GM10847 (cell line): ENCODE results near the gene ASB18.

ENCODE experiments used
- POLR2A ChIP-seq: IDR thresholded peaks from 2 replicates; pipeline ENCODE4 v1.6.1; 2011; ENCODE audit not compliant: insufficient read length; ENCODE audit errors: extremely low read depth

ASB18 gene

DNA sequence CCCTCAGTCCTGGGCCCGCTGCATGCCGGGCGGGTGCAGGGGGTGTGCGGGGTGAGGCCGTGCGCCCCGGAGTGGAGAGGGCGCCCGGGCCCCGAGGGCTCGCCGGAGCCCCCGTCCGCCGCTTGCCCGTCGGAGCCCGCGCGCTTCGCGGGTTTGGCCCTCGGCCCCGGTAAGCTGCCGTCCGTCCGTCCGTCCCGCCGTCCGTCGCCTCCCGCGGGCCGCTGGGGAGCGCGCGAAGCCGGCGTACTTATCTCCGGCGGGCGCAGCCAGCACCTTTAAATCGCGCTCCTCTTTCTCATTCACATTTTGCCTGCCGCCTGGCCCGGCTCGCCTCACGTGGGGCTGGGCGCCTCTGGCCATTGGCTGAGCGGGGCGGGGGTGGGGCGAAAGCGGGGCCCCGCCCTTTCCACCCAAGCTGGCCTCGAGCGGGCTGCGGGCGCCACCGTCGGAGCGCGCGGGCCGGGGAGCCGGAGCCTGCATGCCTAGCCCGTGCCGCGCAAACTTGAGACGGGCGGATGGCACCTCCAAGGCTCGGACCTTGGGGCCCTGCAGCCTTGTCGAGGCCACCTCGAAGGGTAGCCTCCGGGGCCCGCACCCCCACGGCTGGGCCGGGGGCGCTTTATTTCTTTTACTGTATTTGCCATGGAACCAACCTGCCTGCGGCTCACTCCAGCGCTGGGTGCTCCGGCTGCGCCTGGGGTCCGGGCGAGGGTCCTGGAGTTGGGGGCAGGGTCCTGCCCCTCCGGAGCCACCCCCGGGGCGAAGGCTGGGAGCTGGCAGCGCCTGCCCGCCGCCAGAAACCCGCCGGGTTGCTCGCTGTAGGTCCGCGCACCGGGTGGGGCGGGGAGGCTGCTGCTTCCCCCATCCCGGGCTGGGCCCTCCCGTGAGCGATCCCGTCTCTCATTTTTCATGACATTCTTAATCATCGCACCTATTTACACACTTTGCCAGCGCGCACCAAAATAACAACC lies 95.8 kb downstream of the ASB18 start, which contains the start of gene GBX2:
Gene GBX2, minus strand, starts transcription at position 277 of the 971 bp plus-strand sequence. CDS start 415 bp downstream, outside the sequence.
- no peak for TF ChIP-seq POLR2A

DNA sequence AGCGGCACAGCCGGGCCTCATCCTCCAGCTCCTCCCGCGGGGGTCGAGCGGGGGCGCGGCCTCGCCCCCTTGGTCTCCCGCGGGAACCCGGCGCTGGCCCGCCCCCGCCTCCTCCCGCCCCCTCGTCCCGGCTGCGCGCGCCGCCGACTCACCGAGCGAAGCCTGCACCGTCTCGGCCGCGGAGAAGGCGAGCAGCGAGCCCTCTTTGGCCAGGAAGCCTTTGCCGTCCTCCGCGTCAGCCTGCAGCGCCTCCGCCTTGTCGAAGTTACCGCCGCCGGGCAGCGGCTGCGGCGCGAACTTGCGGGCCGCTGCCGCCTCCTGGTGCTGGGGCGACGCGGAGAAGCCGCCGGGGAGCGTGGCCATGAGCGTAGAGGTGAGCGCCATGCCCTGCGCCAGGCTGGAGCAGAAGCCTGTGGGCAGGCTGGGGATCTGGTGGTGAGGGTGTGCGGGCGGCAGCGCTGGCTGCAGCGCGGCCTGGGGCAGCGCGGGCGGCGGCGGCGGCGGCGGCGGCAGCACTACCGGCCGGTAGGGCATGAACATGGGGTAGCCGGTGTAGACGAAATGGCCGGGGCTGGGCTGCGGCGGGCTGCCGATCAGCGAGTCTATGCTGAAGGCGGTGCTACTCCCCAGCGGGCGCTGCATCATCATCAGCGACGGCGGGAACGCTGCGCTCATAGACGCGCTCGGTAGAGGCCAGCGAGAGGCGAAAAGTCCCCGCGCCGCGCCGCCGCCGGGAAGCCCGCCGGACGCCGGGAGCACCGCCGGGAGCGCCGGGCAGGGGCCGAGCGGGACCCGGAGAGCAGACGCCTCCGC lies 96.7 kb downstream of the ASB18 start:
- no peak for TF ChIP-seq POLR2A

DNA sequence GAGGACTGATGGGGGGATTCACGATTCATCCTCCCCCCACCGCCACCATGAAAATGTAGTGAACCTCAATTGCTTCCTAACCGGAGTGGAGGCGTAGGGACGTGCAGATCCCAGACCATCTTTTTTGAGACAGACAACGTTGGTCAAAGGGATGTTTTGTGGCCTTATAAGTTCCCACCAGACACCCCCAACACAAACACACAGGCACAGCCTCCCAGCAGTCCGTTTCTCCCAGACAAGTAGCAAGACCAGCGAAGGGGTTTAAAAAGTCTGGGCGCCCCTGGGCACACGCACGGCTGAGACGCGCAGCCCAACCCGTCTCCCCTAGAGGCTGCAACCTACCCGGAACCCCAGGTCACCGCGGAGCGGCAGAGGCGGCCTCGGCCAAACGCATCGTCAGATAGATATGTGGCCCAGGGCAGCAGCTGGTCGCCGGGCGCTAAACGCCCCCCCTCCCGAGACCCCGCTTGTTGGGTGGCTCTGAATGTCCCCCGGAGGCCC lies 97.4 kb downstream of the ASB18 start:
- TF ChIP-seq POLR2A: no peak

DNA sequence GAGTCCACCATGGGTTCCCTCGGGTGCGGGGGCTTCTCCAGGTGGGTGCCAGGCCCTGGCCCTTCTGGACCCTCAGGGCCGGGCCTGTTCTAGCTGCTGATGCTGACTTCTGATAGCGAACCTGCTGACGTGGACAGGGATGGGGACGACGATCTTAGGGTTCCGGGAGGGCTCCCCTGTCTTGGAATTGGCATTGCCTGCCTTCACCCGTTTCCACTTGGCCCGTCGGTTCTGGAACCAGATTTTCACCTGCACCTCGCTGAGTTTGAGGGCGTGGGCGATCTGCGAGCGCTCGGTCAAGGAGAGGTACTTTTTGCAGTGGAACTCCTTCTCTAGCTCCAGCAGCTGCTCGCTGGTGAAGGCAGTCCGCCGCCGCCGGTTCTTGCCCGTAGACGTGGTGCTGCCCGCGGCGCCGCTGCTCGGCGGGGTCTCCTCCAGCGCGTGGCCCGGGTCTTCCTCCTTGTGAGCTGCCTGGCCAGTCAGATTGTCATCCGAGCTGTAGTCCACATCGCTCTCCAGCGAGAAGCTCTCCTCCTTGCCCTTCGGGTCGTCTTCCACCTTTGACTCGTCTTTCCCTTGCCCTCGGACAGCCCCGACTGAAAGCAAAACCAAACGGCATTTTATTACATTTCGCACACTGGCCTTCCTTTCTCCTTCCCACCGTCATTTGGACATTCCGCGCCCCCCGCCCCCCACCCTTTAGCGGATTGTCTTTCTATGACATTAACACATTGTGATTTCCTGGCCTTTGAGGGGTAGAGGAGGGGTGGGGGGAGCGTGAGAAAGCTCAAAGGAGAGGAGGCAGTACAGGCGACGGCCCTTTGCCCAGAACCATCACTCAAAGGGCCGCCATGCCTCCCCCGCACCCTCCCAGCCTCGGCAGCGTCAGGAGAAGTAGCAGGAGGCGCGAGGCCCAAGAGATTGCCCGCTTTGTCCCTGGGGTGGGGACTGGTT lies 98.1 kb downstream of the ASB18 start:
- TF ChIP-seq POLR2A: no peak

DNA sequence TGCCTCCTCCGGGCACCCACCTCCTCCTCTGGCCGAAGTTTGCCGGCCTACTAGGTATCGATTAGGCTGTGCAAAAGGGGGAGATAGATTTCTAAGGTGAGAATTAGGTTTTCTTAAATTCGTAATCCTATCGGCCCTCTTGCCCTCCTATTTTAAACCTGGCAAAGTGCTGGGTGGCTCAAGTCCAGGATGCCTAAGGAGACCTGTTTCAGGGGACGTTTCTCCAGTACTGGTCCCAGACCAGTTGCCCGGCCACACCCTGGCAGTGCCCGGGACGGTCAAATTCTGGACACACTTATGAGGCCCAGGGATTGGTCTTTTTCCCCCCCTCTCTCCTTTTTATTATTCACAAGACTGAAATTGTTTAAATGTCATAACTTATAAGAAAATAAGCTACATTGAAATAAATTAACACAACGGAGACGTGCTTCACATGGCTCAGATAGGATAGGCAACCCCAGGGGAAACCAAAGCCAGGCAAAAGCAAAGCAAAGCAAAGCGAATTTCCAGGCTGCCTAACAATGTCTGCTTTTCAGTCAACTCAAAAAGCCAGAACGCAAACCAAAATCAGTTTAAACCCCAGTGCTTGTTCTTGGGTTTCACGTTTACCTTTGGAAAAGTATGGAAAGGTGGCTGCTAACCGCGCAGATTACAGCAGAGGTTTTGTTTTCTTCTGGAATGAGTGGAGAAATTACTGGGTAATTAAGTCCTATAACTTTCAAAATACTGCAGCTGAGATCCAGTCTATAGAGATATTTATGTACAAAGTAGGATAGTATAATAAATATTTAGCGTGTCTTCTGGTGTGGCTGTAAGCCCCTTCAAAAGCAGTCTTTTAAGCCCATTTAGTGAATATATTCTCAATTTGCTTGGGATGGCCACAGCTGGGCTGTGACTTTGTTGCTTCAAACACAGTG lies 99.0 kb downstream of the ASB18 start:
- no peak for TF ChIP-seq POLR2A

DNA sequence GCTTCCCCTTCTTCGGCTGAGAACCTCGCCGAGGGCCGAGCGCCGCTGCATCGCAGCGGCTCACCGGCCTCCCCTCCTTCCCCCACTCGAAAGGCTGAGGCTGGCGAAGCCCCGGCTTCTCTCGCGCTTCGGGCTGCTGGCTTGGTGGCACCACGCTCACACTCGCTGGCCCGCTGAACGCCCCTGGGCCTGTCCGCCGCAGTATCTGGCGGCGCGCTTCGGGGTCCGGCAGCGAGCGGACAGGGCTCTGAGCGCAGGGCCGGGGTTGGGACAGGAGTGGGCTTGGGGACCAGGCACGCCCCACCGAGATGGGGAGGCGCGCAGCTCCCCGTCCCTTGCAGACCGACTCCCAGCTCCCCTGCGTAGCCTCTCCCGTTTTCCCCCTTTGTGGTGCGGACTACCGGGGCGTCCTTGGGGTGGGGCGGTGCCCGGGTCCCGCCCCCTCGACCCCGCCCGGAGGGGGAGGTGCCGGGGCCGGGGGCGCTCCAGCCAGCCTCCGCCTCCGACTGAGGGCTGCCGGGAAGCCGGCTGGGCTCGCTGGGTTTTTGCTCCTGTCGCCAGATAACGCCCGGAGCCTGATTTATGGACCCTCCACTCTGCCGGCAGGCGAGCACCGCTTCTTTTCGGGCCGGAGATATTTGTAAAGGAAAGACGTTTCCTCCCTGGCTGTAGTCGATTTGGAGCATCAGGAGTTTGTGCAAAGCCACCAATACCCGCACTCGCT lies 99.8 kb downstream of the ASB18 start:
- TF ChIP-seq POLR2A: no peak

DNA sequence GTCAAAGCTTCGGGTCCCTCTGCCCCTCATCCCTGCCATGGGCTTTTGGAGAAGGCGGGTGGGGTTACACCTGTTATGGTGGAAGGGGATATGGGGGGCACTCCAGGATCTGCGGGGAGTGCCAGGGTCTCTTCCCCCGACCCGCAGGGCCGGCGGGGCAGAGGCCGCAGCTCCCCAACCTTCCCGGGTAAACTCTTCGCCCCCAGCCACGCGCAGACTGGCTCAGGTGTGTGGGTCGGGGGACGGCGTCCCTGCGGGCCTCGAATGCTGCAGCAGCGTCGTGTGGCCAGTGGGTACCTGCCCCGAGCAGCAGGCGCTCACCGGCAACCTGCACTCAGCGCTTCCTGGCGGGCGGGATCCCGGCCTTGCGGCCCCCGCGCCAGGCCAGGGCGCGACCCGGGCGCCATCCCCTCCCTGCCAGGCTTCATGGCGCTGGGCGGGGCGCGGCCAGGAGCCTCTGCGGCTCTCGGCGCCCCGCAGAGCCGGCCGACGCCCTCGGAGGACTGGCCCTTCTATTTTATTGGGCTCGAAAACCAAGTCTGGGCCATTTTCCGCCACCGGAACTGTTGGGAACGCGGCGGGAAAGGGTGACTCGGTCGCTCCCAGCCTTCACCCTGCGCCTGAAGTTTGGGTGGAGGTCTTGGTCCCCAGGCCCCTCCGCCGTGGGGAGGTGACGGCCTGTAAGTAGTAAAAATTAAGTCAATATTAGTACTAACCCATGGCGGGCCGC lies 100.6 kb downstream of the ASB18 start:
- TF ChIP-seq POLR2A: no peak

DNA sequence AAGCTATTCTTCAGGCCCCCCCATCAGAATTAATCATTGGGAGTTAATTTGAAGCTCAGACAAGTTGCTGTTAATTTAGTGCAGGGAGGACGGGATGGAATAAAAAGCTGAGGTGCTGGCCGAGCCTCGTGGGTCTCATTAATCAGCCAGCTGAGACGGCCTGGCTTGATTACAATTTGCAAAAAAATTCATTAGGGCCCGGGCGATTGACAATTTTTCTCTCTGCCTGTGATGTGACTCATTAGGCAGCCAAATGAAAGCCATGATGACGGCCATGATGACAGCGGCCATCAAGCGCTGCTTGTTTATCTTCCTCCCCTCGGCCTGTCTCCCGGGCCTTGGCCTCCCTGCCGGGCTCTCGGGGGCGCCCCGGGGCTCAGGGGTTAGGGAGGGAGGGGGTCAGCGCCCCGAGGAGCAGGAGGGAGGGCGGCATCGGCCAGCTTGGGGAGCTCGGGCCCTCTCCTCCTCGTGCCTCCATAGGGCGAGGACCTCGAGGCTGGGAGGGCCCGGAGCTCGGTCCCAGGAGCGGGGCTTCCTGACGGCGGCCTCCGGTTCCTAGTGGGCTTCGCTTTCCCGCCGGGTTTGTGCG lies 101.2 kb downstream of the ASB18 start:
- no peak for TF ChIP-seq POLR2A

DNA sequence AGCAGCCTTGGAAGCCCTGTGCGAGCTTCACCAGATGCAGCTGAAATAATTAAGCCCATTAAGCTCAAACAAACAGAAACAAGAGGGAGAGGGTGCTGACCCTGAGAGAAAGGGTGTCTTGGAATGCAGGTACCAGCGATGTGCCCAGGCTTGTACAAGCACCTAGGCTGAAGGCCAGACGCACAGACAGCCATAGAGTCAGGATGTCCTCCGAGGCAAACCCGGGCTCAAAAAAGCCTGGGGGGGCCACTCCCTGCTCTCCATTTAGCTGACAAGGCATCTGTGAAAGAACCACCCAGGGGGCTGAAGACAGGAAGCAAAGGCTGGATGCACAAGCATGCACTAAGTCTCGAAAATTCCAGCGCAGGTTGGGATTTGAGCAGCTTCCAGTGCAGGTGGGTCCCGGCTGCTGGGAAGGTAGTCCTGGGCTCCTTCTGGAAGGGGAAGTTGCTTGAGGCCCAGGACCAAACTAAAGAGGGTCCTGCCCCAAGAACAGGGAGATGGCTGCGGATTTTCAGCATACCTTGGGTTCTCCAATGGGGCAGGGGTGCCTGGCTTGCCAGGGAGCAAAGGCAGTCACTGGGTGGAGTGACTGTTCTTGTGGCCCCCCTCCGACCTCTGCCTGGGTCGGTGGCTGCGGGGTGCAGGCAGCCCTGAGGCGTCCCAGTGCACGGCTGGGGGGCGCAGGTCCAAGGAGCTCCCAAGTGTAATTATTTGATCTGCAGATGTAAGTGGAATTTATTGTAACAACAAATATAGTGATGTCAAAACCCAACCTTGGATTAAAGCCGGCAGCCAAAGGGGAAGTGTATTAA lies 102.0 kb downstream of the ASB18 start:
- TF ChIP-seq POLR2A: no peak

DNA sequence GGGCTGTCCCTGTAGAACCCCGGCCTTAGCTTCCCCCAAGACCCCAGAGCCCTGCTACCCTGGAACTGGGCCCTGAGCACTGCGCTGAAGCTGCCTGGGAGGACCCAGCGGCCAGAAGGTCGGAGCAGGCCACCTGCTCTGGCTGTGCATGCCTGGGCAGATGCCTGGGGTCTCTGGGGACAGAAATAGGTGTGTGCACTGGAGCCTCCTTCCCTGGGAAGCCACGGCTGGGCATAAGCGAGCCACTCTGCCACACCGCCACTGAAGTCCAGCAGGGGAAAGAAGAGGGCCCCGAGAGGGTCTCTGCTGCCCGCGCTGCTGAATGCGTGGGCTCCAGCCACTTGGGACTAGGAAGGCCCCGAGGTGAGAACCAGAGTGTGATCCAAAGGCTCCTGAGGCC lies 102.7 kb downstream of the ASB18 start:
- TF ChIP-seq POLR2A: no peak

DNA sequence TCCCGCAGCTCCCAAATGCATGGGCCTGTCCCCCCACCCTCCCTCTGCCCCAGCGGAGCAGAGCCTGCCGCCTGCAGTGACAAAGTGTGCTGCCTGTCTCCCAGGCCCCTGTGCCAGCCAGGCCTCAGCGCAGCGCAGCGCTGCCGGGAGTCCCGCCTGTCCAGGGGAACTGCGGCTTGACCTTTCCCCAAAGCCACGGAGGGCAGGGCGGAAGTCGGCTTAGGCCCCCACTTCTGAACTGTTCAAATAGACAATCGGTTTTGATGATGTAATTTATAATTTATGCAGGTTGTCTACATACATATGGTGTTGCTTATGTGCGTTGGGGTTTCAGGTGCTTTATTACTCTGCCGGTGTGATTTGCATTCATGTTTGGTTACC lies 103.1 kb downstream of the ASB18 start:
- TF ChIP-seq POLR2A: no peak
